ENCODE measurements around the gene RAD54L. TPM values are rescaled to one million over a fixed set of nuclear protein-coding genes. Genes with fewer than 3 reads are reported as not detected.

The RAD54L gene
- total and polyA plus RNA-seq, 4 donors: 0.08 to 8.8 (median 0.51) TPM

DNA sequence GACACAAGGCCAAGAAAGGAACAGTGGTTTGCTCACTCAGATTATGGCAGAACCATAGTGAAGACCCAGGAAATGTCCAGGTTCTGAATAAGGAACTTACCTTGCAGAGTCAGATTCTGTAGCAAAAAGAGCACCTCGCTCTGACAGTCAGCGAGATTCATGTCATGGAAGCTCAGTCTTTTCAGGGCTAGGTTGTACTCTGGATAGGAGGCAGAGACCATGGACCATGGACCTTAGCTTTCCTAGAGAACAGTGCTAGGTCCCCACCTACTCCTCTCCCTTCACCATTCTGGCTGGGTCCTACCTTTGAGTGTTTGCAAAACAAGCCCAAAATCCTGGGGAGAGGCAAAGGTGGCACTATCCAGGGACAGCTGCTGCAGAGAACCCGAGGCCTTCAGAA lies 32.5 kb downstream of the RAD54L start (continued):
- no peak for TF ChIP-seq ZBTB33 (IDR thresholded peaks at IDR 0.05)
- no peak for TF ChIP-seq SP1 (IDR thresholded peaks at IDR 0.05)
- no peak for TF ChIP-seq JUND (IDR thresholded peaks at IDR 0.05)
- no peak for TF ChIP-seq ATF3 (IDR thresholded peaks at IDR 0.05)
- no peak for TF ChIP-seq EGR1 (IDR thresholded peaks at IDR 0.05; ENCODE audit: low read depth in 2 of 2)
- TF ChIP-seq FOXA1 (IDR thresholded peaks at IDR 0.05): no peak
- no peak for TF ChIP-seq FOXA2 (IDR thresholded peaks at IDR 0.05)
- no peak for TF ChIP-seq TAF1 (conservative IDR thresholded peaks at IDR 0.05)
- TF ChIP-seq, protein P1, sequence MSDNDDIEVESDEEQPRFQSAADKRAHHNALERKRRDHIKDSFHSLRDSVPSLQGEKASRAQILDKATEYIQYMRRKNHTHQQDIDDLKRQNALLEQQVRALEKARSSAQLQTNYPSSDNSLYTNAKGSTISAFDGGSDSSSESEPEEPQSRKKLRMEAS (IDR thresholded peaks at IDR 0.05): no peak

DNA sequence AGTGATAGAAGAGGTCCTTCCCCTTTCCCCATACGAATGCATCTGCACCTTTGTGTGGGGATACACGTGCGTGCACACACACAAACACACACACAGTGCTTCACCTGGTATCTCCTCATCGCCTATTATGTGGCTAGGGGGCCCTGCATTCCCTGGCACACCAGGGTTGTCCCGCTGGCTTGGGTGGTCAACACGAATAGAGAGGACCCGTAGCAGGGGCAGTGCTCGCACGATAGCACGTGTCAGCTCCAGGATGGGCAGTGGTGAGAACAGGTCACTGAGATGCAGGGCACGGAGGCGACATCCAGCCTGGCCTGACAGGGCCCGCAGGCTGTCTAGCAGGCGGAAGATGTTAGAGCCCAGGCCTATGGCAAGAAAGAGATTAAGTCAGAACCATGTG lies 33.5 kb downstream of the RAD54L start:
- H3K9ac ChIP-seq (ENCODE audit: low read depth in 1 of 2, low read length in 2 of 2): no peak overlapping the region
- no peaks in the 10 kb centered on the region for H3K27me3 ChIP-seq (ENCODE audit: control insufficient read depth in 4 of 4, insufficient read depth in 4 of 4, low read length in 3 of 4)
- TF ChIP-seq HNF4G (IDR thresholded peaks at IDR 0.05) (no peak), TAF1 (conservative IDR thresholded peaks at IDR 0.05) (no peak), EGR1 (IDR thresholded peaks at IDR 0.05; ENCODE audit: low read depth in 2 of 2) (no peak), ATF3 (IDR thresholded peaks at IDR 0.05) (no peak), RAD21 (IDR thresholded peaks at IDR 0.05) (no peak), RXRA (IDR thresholded peaks at IDR 0.05) (no peak), GABPA (IDR thresholded peaks at IDR 0.05 in 1 of 2, conservative IDR thresholded peaks at IDR 0.05 in 1 of 2) (no peak), JUND (IDR thresholded peaks at IDR 0.05) (no peak), HNF4A (conservative IDR thresholded peaks at IDR 0.05) (no peak), NR2F2 (IDR thresholded peaks at IDR 0.05) (no peak), ZBTB33 (IDR thresholded peaks at IDR 0.05) (no peak), YY1 (IDR thresholded peaks at IDR 0.05) (no peak), FOXA1 (IDR thresholded peaks at IDR 0.05) (no peak), SP1 (IDR thresholded peaks at IDR 0.05) (no peak)
- TF ChIP-seq, protein P1 (IDR thresholded peaks at IDR 0.05): no peak
- TF ChIP-seq, protein P2, sequence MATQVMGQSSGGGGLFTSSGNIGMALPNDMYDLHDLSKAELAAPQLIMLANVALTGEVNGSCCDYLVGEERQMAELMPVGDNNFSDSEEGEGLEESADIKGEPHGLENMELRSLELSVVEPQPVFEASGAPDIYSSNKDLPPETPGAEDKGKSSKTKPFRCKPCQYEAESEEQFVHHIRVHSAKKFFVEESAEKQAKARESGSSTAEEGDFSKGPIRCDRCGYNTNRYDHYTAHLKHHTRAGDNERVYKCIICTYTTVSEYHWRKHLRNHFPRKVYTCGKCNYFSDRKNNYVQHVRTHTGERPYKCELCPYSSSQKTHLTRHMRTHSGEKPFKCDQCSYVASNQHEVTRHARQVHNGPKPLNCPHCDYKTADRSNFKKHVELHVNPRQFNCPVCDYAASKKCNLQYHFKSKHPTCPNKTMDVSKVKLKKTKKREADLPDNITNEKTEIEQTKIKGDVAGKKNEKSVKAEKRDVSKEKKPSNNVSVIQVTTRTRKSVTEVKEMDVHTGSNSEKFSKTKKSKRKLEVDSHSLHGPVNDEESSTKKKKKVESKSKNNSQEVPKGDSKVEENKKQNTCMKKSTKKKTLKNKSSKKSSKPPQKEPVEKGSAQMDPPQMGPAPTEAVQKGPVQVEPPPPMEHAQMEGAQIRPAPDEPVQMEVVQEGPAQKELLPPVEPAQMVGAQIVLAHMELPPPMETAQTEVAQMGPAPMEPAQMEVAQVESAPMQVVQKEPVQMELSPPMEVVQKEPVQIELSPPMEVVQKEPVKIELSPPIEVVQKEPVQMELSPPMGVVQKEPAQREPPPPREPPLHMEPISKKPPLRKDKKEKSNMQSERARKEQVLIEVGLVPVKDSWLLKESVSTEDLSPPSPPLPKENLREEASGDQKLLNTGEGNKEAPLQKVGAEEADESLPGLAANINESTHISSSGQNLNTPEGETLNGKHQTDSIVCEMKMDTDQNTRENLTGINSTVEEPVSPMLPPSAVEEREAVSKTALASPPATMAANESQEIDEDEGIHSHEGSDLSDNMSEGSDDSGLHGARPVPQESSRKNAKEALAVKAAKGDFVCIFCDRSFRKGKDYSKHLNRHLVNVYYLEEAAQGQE (IDR thresholded peaks at IDR 0.05): no peak
- TF ChIP-seq, protein P3, sequence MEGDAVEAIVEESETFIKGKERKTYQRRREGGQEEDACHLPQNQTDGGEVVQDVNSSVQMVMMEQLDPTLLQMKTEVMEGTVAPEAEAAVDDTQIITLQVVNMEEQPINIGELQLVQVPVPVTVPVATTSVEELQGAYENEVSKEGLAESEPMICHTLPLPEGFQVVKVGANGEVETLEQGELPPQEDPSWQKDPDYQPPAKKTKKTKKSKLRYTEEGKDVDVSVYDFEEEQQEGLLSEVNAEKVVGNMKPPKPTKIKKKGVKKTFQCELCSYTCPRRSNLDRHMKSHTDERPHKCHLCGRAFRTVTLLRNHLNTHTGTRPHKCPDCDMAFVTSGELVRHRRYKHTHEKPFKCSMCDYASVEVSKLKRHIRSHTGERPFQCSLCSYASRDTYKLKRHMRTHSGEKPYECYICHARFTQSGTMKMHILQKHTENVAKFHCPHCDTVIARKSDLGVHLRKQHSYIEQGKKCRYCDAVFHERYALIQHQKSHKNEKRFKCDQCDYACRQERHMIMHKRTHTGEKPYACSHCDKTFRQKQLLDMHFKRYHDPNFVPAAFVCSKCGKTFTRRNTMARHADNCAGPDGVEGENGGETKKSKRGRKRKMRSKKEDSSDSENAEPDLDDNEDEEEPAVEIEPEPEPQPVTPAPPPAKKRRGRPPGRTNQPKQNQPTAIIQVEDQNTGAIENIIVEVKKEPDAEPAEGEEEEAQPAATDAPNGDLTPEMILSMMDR (IDR thresholded peaks at IDR 0.05; ENCODE audit: low read depth, low read length, missing input control): no peak
- no peaks in the 10 kb centered on the region for H3K9me3 ChIP-seq (ENCODE audit: control insufficient read depth in 4 of 4, low read length in 3 of 4)
- H3K4me3 ChIP-seq (ENCODE audit: low read depth in 1 of 3, low read length in 3 of 3): no peak overlapping the region
- DNase-seq (ENCODE audit: low spot score): no peak
- 95% methylated on average over 14 of the region's 14 CpGs for WGBS
- H3K27ac ChIP-seq (ENCODE audit: low read depth in 1 of 2, low read length in 2 of 2): no peak overlapping the region
- peaks cover 14 to 58% (median 37%) of the 10 kb centered on the region in 4 donors for H3K36me3 ChIP-seq (ENCODE audit: control insufficient read depth in 4 of 4, insufficient read depth in 3 of 4, low read depth in 1 of 4, low read length in 3 of 4)
- no peaks in the 10 kb centered on the region for H3K4me1 ChIP-seq (ENCODE audit: control insufficient read depth in 4 of 4, insufficient read depth in 4 of 4, low read length in 3 of 4)
